Heart left ventricle (tissue), 16 donors: ENCODE results near the gene TIAM2. TPM values are rescaled to one million over a fixed set of nuclear protein-coding genes. Genes with fewer than 3 reads are reported as not detected.

Experiments
- ATAC-seq, 4 donors: fragments of 200-7000 bp; cut with Tn5 transposase; one replicate each; pipeline ENCODE4 v1.9.1; 2020 to 2022; ENCODE audit warnings: moderate library complexity in 4 of 4, mild to moderate bottlenecking in 3 of 4, moderate number of reproducible peaks in 1 of 4
- DNase-seq, 5 donors: peaks; one replicate each; pipeline ENCODE4 v3.0.0-alpha.2; 2020
- H3K27ac ChIP-seq, 12 donors: fragments of 200-600 bp; sonication (generic) in 4 of 12; one replicate each; pipeline versions ENCODE4 v1.5.0 to v1.8.0; 2016 to 2022; ENCODE audit warnings: mild to moderate bottlenecking in 2 of 12
- H3K27me3 ChIP-seq, 9 donors: fragments of 200-600 bp; sonication (generic) in 2 of 9; one replicate each; pipeline versions ENCODE4 v1.5.1 to v1.8.0; 2016 to 2022; ENCODE audit warnings: mild to moderate bottlenecking in 3 of 9
- H3K36me3 ChIP-seq, 9 donors: fragments of 200-600 bp; sonication (generic) in 2 of 9; one replicate each; pipeline versions ENCODE4 v1.5.0 to v1.8.0; 2018 to 2022; ENCODE audit warnings: mild to moderate bottlenecking in 2 of 9
- H3K4me1 ChIP-seq, 12 donors: fragments of 200-600 bp; sonication (generic) in 4 of 12; one replicate each; pipeline versions ENCODE4 v1.5.0 to v1.8.0; 2016 to 2022; ENCODE audit warnings: mild to moderate bottlenecking in 3 of 12
- H3K4me3 ChIP-seq, 12 donors: fragments of 200-600 bp; sonication (generic) in 4 of 12; one replicate each; pipeline versions ENCODE4 v1.5.0 to v1.8.0; 2017 to 2022; ENCODE audit warnings: mild to moderate bottlenecking in 9 of 12, moderate library complexity in 4 of 12
- H3K9me3 ChIP-seq, 12 donors: fragments of 200-600 bp; sonication (generic) in 4 of 12; one replicate each; pipeline versions ENCODE4 v1.5.0 to v1.8.0; 2016 to 2022; ENCODE audit warnings: mild to moderate bottlenecking in 1 of 12
- CTCF ChIP-seq, 12 donors: fragments of 200-600 bp; sonication (generic) in 4 of 12; IDR thresholded peaks; one replicate each; pipeline versions ENCODE4 v1.5.0 to v1.8.0; 2018 to 2022; ENCODE audit warnings: antibody characterized with exemption in 12 of 12, mild to moderate bottlenecking in 5 of 12
- POLR2A ChIP-seq, 2 donors: fragments of 450-650 bp; IDR thresholded peaks; one replicate each; pipeline ENCODE4 v1.6.1; 2017; ENCODE audit warnings: antibody characterized with exemption in 2 of 2, mild to moderate bottlenecking in 2 of 2, moderate library complexity in 2 of 2
- WGBS, 4 donors: extraction: QIAGEN DNeasy Blood & Tissue Kit in 2 of 4; methylation state at CpG; one replicate each; pipeline versions ENCODE4 v1.1.5 to v1.1.7; 2013 to 2018; 5-methylcytosine and 5-hydroxymethylcytosine counted together
- intact Hi-C, 10 donors: fragments of 100-400 bp; cut with DNase I; formaldehyde crosslinking; loops; one replicate each; pipeline versions ENCODE4 v1.11.1 to v1.14.2; 2022
- polyA plus RNA-seq, 2 donors: library from polyadenylated mRNA; stranded (reverse); fragments of 200-250 nt; gene quantifications; one replicate each; pipeline ENCODE4 v1.2.3, GENCODE V29; 2013
- total RNA-seq, 9 donors: library from RNA; depleted of rRNA in 2 of 9; stranded (reverse); fragments of >200 nt in 2 of 9; fragmentation: NEBNext Ultra II Directional in 3 of 9; extraction: Animal tissue kit (Norgen Biotek cat#: 25700) in 3 of 9; gene quantifications; one replicate each; pipeline versions ENCODE4 v1.1.0 to v1.2.4, GENCODE V29; 2016 to 2023
- donor health status: ischemic (EF 13 %, LVEDD 7.1; RV severe dilation, severe dysfunction).
- donor health status: healthy with polysubstance abuse.
- donor health status: DM: no; HTN: yes; CAD: no.
- donor health status: DM: no; HTN: no; CAD: no.
- donor health status: ischemic (EF 25% LVEDD 6.9; RV normal size, moderate dysfunction).
- donor health status: ischemic (EF 25% LVEDD 5.7; RV mildly dilated, moderate dysfunction).
- donor health status: healthy.
- donor health status: DM: yes; HTN: yes; CAD: no.
- donor health status: ischemic (EF 35%, LVEDD 5.7; RV mildly dilated, moderate dysfunction).
- donor health status: nonischemic (EF 11% LVEDD 7.7; RV severe dilation, severe dysfunction).
- donor health status: DM: yes; HTN: yes; CAD: no.
- donor health status: PGD.
- donor health status: ischemic (EF 29% LVEDD 5.4; RV normal size, mild dysfunction).
- donor health status: nonischemic (EF 23%, LVEDD 6.1; RV moderate dilation, normal function).

Gene TIAM2
- total and polyA plus RNA-seq, 11 donors = 4.6 to 16.5 (median 12.6) TPM

GRCh38 chr6:155273431-155273830, 278.3 kb downstream of the TIAM2 start:
- WGBS, 4 donors = 34 to 52% (median 42%) methylated on average over 3 of the region's 3 CpGs
- Histone ChIP-seq H3K27ac (peak overlapping the region in 10 of 12 donors; percentile 0 to 69 (median 26)), H3K36me3 (peaks cover 0 to 4% (median 0%) of the 10 kb centered on the region in 9 donors), H3K9me3 (no peaks in the 10 kb centered on the region), H3K27me3 (no peaks in the 10 kb centered on the region), H3K4me3 (no peak overlapping the region), H3K4me1 (peaks cover 0 to 59% (median 25%) of the 10 kb centered on the region in 12 donors)
- TF ChIP-seq POLR2A (IDR thresholded peaks at IDR 0.05) (no peak), CTCF (IDR thresholded peaks at IDR 0.05) (no peak)
- ATAC-seq (peak in 2 of 4 donors; percentile 12 to 24), DNase-seq (no peak)
- intact Hi-C loops = no loop called here

GRCh38 chr6:155274106-155274505, 279.0 kb downstream of the TIAM2 start:
- TF ChIP-seq POLR2A (IDR thresholded peaks at IDR 0.05) (no peak), CTCF (IDR thresholded peaks at IDR 0.05) (no peak)
- H3K27me3 ChIP-seq = no peaks in the 10 kb centered on the region
- no peak for DNase-seq
- H3K36me3 ChIP-seq = peaks cover 0 to 7% (median 0%) of the 10 kb centered on the region in 9 donors
- peaks cover 0 to 66% (median 26%) of the 10 kb centered on the region in 12 donors for H3K4me1 ChIP-seq
- H3K9me3 ChIP-seq = no peaks in the 10 kb centered on the region
- H3K4me3 ChIP-seq = no peak overlapping the region
- 35 to 62% (median 48%) methylated on average over 2 of the region's 2 CpGs for WGBS, 4 donors
- no peak for ATAC-seq
- peak overlapping the region in 9 of 12 donors; percentile 1 to 69 (median 17) for H3K27ac ChIP-seq
- intact Hi-C loops = no loop called here

- 44 to 63% (median 58%) methylated on average over 1 of the region's 1 CpG for WGBS, 4 donors
- TF ChIP-seq CTCF (IDR thresholded peaks at IDR 0.05) (no peak), POLR2A (IDR thresholded peaks at IDR 0.05) (no peak)
- H3K4me1 ChIP-seq = peaks cover 0 to 66% (median 26%) of the 10 kb centered on the region in 12 donors
- DNase-seq (no peak), ATAC-seq (no peak)
- H3K27me3 ChIP-seq = no peaks in the 10 kb centered on the region
- no peak overlapping the region for H3K4me3 ChIP-seq
- intact Hi-C loops = no loop called here
- H3K9me3 ChIP-seq = no peaks in the 10 kb centered on the region
- peak overlapping the region in 9 of 12 donors; percentile 1 to 69 (median 17) for H3K27ac ChIP-seq
- H3K36me3 ChIP-seq = peaks cover 0 to 7% (median 0%) of the 10 kb centered on the region in 9 donors
These were observed 279.4 kb downstream of the TIAM2 start for GRCh38 chr6:155274533-155274932.

- DNase-seq (peak in 2 of 5 donors; percentile 33 to 36), ATAC-seq (peak; percentile 69 to 77 (median 74))
- H3K4me1 ChIP-seq = peaks cover 0 to 70% (median 26%) of the 10 kb centered on the region in 12 donors
These were observed 280.8 kb downstream of the TIAM2 start for GRCh38 chr6:155275808-155276480.

More at GRCh38 chr6:155275808-155276480, 280.8 kb downstream of the TIAM2 start:
- no peak overlapping the region for H3K4me3 ChIP-seq
- TF ChIP-seq POLR2A (IDR thresholded peaks at IDR 0.05) (no peak), CTCF (IDR thresholded peaks at IDR 0.05) (no peak)
- intact Hi-C loops = no loop called here
- peak overlapping the region; percentile 18 to 76 (median 57) for H3K27ac ChIP-seq
- 27 to 49% (median 41%) methylated on average over 8 to 10 of the region's 10 CpGs for WGBS, 4 donors
- H3K36me3 ChIP-seq = peaks cover 0 to 14% (median 2%) of the 10 kb centered on the region in 9 donors
- H3K27me3 ChIP-seq = no peaks in the 10 kb centered on the region
- H3K9me3 ChIP-seq = no peaks in the 10 kb centered on the region
